HG02571 (cell line): Measurements from ENCODE around the gene DEF6.
"Not testable (repeated sequence)": the region's sequence is repeated elsewhere in the genome, so short reads cannot be mapped to it uniquely, and the experiment has no call there.

Source experiments
- ATAC-seq: cut with Tn5 transposase; IDR thresholded peaks from one replicate; pipeline ENCODE4 v1.9.1; 2021; ENCODE audit warnings: mild to moderate bottlenecking, moderate library complexity; ENCODE audit not compliant: unreplicated experiment

The DEF6 gene

GRCh38 chr6:35278708-35279107 is 18.9 kb upstream of the DEF6 start:
- ATAC-seq: no peak

DNA sequence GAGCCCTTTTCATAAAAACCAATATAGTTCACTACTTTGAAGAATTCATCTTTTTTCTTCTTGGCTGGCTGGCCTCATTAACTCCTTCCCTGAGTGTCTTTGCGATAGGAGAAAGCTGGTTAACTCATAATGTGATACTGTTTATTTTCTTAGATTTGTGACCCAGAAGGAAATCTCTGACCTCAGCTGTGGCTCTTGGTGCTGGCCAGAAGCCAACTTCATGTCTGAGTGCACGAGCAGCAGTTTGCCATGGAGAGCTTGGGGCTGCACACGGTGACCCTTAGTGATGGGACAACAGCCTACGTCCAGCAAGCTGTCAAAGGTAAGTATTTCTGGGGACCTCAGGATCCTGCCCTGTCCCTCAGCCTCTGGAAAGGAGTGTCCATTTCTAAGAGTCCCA is 16.7 kb upstream of the DEF6 start:
- ATAC-seq: no peak

GRCh38 chr6:35282472-35282871 is 15.1 kb upstream of the DEF6 start:
- ATAC-seq: no peak

- no peak for ATAC-seq
Measured at GRCh38 chr6:35283361-35283760, 14.3 kb upstream of the DEF6 start.

DNA sequence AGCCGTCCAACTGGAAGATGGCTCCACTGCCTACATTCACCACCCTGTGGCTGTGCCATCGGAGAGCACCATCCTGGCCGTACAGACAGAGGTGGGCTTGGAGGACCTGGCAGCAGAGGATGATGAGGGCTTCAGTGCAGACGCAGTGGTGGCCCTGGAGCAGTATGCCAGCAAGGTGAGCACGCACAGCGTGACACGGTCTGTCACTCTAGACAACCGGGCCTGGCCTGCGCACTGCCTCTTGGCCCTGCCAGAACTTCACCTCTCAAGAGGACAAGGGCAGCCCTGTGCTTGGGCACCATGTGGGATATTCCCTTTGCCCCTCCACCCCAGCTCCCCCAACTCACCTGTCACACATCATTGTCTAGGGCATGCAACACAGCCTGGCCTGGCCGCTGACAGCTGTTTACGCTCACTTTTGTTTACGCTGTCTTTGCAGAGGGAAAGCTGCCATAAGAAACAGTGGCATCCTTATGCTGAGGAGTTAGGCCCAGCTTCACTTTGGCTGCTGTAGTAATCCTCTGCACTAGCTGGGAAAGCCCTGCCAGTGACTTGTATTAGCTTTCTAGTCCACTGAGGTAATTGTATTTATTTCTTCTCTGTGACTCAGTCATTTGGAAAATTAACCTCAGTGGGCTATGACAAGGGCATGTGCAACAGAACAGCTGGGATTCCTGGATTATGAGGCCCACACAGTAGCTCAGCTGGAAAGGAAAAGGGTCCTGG is 9.8 kb upstream of the DEF6 start:
- ATAC-seq: no peak

- no peak for ATAC-seq
Measured at GRCh38 chr6:35288834-35289233, 8.8 kb upstream of the DEF6 start.

DNA sequence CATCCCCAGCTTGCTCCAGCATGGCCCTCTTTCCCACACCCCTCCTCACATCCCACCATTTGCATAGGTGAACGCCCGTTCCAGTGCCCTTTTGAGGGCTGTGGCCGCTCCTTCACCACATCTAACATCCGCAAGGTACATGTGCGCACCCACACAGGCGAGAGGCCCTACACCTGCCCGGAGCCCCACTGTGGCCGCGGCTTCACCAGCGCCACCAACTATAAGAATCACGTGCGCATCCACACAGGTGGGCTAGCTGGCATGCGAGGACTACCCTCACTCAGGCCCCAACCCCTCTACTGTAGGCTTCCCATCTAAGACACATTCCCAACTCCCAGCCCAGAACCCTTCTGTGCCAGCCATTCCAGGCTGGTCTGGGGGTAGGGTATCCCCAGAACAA is 6.1 kb upstream of the DEF6 start:
- ATAC-seq: no peak

DNA sequence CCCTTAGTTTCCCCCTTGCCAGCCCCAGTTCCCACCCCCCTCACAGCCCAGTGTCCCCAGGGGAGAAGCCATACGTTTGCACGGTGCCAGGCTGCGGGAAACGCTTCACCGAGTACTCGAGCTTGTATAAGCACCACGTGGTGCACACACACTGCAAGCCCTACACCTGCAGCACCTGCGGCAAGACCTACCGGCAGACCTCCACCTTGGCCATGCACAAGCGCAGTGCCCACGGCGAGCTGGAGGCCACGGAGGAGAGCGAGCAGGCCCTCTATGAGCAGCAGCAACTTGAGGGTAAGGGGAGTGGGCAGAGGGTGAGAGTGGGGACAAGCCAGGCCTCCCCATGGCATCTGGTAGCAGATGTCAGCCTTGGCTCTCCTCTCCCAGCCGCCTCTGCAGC is 5.1 kb upstream of the DEF6 start:
- no peak for ATAC-seq

DNA sequence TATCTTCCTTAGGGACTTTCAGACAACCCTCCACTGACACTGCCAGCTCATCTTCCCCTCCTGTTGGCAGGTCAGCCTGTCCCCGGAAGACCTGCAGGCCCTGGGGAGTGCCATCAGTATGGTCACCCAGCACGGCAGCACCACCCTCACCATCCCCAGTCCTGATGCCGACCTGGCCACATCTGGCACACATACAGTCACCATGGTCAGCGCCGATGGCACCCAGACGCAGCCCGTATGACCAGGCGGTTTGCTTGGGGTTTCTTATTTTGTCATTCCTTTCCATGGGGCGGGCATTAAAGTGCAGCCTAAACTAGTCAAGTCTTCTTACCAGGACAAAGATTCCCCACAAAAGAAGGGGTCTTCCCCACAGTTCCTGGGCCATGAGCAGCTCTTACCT is 3.9 kb upstream of the DEF6 start:
- no peak for ATAC-seq

GRCh38 chr6:35294308-35294945 is 3.2 kb upstream of the DEF6 start:
- no peak for ATAC-seq

DNA sequence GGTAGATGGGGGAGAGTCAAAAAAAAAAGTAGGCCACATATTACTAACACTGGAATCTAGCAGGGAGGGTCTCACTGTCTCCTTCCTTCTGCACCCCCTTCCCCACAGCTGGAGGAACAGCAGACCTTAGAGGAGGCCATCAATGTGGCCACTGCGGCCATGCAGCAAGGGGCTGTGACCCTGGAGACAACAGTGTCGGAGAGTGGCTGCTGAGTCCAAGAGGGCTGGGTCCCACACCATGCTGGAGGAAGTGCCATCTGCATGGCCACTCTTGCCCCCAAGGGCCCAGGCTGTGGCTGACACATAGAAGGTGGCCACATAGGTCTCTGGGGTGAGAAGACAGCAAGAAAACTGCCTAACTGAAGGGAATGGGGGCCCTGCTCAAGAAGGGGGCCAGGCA is 2.6 kb upstream of the DEF6 start:
- ATAC-seq: no peak

GRCh38 chr6:35295521-35296315 is 1.9 kb upstream of the DEF6 start:
- ATAC-seq: no peak

DNA sequence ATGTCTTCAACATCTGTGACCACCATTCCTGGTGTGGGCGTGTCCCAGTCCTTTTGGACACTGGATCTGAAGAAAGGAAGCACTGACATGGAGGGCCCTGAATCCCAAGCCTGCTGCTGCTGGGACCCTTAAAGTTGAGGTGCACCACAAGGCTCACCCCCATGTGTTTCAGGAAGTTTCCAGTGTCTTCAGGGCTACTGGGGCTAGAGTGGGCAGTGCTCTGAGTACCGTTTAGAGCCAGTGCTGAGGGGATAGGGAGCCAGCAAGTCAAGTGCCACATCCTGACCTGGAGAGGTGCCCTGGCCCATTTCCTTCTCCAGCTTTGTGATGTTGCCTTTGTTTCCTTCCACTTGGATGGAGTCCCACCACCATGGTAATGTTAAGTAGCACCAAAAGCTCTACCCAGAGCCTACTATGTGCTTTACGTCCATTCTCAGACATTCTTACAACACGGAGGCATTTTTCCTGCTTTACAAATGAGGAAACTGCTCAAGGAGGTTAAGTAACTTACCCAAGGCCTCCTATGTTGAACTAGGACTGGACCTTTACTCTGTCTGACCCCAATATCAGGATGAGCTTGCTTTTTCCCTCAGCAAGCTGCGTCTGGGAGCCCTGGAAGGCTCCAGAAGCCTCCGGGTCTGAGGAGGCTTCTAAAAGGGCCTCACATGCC is 552 bp upstream of the DEF6 start:
- peak; percentile 5 for ATAC-seq

- ATAC-seq: no peak
Measured at GRCh38 chr6:35298625-35299140, 1.1 kb downstream of the DEF6 start.

DNA sequence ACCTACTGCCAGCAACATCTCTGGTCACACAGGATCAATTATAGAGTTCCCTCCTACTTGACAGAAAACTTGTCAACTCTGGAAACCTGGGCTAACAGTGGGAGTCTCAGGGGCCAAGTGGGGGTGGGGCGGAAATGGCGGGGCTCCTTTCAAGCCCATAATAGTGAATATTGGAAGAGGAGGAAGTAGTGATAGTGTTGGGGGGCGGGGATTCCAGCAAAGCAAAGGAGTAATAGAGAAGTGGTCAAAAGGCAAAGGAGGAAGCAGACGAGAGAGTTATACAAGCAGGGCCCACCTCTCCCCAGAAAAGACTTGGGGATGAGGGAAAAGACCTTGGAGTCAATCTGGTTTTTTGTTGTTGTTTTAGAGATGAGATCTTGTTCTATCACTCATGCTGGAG is 2.1 kb downstream of the DEF6 start:
- ATAC-seq: no peak

- no peak for ATAC-seq
Measured at GRCh38 chr6:35300848-35301247, 3.2 kb downstream of the DEF6 start.

DNA sequence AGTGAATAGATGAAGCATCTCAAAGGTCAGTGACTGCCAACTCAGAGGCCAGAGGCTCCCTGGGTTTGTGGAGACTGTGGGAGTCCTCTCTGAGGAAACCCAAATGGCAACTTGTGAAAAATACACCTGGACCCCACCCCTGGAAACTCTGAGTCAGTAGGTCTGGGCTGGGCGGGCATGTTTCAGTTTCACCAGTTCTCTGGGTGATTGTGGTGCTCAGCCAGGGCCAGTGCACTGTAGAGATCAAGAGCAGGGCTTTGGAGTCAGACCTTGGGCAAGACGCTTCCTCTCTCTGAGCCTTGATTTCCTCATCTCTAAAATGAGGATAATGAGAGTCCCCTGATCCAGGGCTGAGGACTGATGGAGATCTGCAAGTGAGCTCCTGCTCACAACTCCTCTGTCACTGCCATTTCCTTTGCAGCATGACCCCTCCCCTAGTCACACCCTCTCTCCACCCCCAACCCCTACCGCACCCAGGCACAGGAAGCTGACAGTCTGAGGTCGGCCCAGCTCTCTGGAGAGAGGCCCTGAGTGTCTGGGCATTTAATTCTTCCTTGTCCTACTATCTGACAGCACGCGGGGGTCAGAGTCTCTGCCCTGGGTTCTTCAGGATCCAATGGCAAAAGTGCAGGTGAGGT is 5.1 kb downstream of the DEF6 start:
- ATAC-seq: peak; percentile 81

DNA sequence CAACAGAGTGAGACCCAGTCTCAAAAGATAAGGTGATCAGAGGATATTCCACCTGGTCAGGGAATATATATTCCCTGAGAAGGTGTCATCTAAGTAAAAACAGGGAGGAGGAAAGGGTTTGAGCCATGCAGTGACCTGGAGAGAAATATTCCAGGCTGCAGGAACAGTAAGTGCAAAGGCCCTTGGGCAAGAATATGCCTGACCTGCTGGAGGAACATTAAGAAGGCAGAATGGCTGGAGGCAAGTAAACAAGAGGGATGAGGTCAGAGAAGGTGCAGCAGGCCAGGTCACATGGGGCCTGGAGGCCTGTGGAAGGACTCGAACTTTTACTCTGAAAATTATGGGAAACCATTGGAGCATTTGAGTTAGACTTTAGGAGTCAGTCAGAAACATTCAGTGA is 6.7 kb downstream of the DEF6 start:
- no peak for ATAC-seq

GRCh38 chr6:35305117-35305516 is 7.5 kb downstream of the DEF6 start:
- ATAC-seq: no peak

DNA sequence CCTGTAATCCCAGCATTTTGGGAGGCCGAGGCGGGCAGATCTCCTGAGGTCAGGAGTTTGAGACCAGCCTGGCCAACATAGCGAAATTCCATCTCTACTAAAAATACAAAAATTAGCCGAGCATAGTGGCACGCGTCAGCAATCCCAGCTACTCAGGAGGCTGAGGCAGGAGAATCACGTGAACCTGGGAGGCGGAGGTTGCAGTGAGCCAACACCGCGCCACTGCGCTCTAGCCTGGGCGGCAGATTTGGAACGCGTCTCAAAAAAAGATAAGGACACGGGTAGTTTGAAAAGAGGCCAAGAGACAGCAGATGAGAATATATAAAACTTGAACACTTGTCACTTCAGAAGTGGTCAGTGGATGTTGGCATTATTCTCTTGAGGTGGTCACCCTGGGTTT is 9.5 kb downstream of the DEF6 start:
- not testable (repeated sequence) for ATAC-seq

DNA sequence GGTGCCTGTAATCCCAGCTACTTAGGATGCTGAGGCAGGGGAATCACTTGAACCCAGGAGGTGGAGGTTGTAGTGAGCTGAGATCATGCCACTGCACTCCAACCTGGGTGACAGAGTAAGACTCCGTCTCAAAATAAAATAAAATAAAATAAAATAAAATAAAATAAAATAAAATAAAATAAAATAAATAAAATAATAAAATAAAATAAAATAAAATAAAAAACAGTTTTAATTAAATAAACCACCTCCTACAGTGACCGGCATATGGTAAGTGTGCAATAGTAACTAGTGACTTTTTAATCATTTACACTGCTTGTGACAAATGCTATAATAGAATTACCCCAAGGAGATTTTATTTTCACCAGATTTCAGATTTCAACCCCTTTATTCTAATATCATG is 10.9 kb downstream of the DEF6 start:
- not testable (repeated sequence) for ATAC-seq
